ENCODE results near the gene FOXJ2. TPM values are rescaled to one million over a fixed set of nuclear protein-coding genes. Genes with fewer than 3 reads are reported as not detected.
A peak's percentile ranks its signal among the peaks of the same experiment; 100 is the strongest.
"Not testable (repeated sequence)": the region's sequence is repeated elsewhere in the genome, so short reads cannot be mapped to it uniquely, and the experiment has no call there.

Gene FOXJ2
- polyA plus RNA-seq, 10 donors = 18.5 to 23.7 (median 19.7) TPM

DNA sequence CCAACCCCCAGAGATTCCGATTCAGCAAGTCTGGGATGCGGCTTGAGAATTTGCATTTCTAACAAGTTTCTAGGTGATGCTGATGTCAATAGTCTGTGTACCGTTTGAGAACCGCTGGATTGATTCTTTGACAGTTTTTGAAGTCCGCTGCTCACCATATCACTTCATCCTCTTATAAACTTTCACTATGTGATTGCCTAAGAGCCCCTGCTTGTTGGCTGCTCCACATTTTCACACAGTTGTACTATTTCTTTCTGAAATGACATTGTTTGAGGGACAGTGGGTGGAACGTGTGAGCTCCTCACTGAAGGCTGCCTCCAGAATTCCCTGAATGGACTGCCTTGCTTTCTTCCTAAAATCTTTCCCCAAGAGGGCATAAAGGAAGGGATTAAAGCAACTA lies 26.0 kb downstream of the FOXJ2 start:
- no peak for DNase-seq

- DNase-seq = no peak
Observed at GRCh38 chr12:8064131-8064530, 31.6 kb downstream of the FOXJ2 start.

DNA sequence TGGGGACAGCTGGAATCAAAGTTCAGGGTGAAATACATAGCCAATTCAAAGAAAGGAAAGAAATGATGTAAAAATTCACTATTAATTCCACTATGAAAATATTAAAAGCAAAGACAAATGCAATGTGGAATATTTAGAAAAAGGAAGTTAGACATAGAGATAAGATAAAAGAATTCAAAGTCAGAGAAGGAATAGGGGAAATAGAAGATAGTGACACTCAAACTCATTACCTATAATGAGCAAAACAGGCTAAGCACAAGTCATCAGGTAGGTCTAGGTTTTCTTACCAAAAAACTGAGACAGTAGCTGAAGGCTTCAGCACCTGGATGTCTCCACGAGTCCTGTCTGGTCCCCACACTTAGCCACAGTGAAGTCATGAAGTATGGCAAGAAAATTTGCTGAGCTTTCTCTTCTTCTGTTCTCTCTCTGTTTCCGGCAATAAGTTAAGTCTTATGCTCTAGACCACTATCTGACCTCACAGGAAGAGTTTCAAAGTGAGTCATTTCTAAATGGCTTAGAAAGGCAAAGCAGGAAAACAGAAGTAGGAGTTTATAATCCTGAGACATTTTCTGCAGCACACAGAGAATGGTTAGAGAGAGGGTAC lies 33.6 kb downstream of the FOXJ2 start, which contains the start of gene C3AR1:
TSS of gene C3AR1 (minus strand) at position 369 of the 604 bp plus-strand sequence. CDS start 6,174 bp downstream, outside the sequence.
- peak in 2 of 3 donors; percentile 32 to 41 for DNase-seq

DNA sequence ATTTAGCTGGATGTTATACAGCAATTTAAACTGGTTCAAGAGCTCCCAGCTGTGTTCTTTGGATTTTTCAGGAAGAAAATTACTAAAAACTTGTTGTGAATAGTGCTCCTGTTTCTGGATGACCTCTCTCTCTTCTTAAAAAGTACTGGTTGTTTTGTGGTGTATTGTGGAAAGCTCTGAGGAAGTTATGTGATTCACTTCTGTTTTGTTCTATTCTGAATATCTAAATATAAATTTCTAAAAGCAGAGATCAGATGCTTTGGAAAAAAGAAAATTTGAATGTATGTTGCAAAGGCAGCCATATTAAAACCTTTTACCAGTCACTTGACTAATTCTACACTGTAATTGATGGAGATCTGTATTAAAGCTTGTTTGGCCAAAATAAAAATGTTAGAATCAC lies 37.1 kb downstream of the FOXJ2 start:
- DNase-seq = no peak

DNA sequence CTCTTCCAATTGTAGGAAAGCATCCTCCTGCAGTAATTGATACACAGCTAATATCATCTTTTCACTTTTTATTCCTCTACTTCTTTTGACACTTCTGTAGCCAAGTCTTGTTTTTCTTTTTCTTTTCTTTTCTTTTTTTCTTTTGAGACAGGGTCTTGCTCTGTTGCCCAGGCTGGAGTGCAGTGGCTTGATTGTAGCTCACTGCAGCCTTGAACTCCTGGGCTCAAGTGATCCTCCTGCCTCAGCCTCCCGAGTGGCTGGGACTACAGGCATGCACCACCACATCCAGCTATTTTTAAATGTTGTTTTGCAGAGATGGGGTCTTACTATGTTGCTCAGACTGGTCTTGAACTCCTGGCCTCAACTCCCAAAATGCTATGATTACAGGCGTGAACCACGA lies 39.3 kb downstream of the FOXJ2 start:
- not testable (repeated sequence) for DNase-seq

GRCh38 chr12:8075935-8076334 lies 43.4 kb downstream of the FOXJ2 start:
- no peak for DNase-seq

GRCh38 chr12:8076366-8076765 lies 43.9 kb downstream of the FOXJ2 start:
- DNase-seq = no peak

DNA sequence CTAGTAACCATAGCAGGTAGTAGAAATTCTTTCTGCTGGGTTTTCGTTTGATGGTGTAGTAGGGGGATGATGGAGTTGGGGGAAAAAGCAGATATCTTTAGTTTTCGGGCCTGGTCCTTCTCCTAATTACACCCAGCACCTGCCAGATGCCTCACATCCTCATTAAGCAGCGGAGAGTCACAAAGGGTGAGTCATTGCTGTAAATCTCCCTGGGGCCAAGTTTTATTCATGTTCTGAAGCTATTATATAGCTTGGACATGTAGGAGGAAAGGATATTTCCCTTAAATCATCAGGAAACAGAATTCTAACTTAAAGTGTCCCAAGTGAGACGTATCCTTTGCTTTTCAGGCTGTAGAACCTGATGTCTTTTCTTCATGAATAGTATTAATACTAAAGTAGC lies 44.7 kb downstream of the FOXJ2 start:
- no peak for DNase-seq

DNA sequence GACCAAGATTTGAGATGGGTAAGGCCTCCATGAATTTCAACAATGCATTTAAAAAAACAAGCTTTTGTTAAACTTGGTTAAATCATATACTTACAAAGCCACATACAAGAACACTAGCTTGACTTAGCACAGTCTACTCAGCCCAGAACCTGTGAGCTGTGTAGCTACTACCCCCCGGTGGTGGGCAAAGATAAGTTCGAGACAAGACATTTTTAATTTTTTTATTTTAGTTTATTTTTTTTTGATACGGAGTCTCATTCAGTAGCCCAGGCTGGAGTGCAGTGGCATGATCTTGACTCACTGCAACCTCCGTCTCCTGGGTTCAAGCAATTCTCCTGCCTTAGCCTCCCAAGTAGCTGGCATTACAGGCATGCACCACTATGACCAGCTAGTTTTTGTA lies 45.9 kb downstream of the FOXJ2 start:
- DNase-seq = peak in 2 of 3 donors; percentile 31 to 45

GRCh38 chr12:8078916-8079315 lies 46.4 kb downstream of the FOXJ2 start:
- no peak for DNase-seq

GRCh38 chr12:8080120-8080519 lies 47.6 kb downstream of the FOXJ2 start:
- no peak for DNase-seq

DNA sequence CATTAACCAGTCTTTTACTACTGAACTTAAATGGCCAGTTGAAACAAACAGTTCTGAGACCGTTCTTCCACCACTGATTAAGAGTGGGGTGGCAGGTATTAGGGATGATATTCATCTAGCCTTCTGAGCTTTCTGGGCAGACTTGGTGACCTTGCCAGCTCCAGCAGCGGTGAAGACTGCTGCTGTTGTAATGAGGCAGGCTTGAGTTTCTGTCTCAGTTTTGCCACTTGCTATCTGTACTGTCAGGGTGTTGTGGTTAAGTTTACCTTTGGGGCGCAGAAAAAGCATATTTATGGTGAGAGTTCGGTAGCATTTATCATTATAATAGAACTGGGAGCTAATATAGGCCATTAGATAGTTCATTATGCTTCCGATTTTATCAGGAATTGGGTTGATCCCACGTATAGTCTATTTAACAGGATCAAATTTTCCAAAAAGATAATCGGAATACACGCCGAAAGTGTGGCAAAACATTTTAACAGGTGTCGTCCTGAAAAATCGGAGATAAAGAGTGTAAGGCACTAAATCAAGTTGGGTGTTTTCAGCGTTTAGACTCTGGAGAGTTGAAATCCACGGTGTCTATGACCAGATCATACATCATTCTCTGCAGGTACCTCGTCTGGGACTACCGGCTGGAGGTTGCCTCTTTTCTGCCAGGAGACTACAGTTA lies 48.9 kb downstream of the FOXJ2 start:
- peak in 2 of 3 donors; percentile 3 to 52 for DNase-seq

DNA sequence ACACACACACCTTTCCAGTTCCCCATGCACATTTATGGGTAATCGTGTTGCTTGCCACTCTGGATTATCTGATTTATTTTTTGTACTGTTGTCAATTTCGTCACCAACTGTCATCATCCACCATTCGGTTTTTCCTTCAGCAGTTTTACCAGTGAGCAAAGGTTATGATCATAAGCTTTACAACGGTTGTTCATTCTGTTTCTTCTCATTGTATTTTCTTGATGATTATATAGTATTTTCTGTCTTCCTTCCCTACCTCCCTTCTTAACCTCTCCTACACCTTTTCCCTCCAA lies 50.2 kb downstream of the FOXJ2 start:
- no peak for DNase-seq

- DNase-seq = not testable (repeated sequence)
Observed at GRCh38 chr12:8084351-8084750, 51.8 kb downstream of the FOXJ2 start.

GRCh38 chr12:8087666-8088065 lies 55.1 kb downstream of the FOXJ2 start:
- DNase-seq = no peak

GRCh38 chr12:8088574-8088973 lies 56.1 kb downstream of the FOXJ2 start:
- no peak for DNase-seq

DNA sequence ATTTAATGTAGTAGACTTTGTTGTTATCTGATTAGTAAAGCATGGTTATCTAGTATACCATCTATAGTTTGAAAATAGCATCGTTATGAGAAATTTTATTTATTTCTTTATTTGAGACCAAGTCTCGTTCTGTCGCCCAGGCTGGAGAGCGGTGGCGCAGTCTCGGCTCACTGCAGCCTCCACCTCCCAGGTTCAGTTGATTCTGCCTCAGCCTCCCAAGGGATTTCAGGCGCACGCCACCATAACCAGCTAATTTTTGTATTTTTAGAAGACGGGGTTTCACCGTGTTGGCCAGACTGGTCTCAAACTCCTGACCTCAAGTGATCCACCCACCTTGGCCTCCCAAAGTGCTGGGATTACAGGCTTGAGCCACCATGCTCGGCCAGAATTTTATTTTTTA lies 56.8 kb downstream of the FOXJ2 start:
- not testable (repeated sequence) for DNase-seq

GRCh38 chr12:8089716-8090115 lies 57.2 kb downstream of the FOXJ2 start:
- no peak for DNase-seq

- no peak for DNase-seq
Observed at GRCh38 chr12:8093291-8093690, 60.8 kb downstream of the FOXJ2 start.

DNA sequence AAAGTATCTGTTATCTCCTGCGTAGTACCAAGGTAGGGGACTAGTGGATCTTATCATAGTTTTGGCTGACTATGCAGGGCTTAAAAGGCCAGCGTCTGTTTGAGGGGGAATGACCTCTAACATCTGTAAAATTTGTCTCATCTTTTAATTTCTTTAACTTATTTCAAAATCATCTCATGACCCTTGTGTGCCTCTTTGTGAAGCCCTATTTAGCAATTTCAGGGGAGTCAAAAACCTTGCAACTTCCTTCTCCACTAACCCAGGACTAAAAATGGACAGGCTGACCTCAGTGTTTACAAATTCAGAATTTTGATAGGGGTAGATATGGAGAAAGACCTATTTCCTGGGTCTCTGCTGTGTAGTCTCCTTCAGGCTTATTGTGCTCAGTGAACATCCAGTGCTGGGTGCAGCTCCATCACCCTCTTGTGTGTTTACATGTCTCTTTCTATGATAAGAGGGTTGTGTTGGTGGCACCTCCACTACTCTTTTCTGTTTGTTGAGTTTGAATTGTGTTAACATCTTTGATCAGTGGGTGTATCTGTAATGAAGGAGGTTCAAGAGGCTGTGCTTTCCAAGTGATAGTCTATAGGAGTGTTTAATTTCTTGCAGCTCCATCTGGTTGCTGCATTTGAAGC lies 63.9 kb downstream of the FOXJ2 start:
- DNase-seq = no peak

- no peak for DNase-seq
Observed at GRCh38 chr12:8099235-8099634, 66.7 kb downstream of the FOXJ2 start.
